Measurements from ENCODE around the gene SPRR5.

DNA sequence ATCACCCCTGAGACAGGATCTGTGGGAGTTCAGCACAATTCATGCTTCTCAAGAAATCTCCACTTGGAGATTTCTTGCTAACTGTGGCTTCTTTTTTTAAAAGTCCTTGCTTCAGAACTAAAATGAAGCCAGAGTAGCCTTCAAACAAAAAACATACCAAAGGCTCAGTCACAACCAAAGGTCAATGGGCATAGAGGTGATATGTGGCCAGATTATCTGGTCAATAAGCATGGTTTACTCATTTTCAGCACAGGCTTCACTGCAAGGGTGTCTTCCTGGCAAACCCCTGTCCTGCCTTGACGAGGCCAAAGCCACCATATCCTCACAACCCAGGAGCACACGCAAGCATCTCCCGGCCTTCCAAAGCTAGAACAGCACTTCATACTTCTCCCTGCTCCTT is 12.3 kb downstream of the SPRR5 start:
- TF ChIP-seq, protein P1, sequence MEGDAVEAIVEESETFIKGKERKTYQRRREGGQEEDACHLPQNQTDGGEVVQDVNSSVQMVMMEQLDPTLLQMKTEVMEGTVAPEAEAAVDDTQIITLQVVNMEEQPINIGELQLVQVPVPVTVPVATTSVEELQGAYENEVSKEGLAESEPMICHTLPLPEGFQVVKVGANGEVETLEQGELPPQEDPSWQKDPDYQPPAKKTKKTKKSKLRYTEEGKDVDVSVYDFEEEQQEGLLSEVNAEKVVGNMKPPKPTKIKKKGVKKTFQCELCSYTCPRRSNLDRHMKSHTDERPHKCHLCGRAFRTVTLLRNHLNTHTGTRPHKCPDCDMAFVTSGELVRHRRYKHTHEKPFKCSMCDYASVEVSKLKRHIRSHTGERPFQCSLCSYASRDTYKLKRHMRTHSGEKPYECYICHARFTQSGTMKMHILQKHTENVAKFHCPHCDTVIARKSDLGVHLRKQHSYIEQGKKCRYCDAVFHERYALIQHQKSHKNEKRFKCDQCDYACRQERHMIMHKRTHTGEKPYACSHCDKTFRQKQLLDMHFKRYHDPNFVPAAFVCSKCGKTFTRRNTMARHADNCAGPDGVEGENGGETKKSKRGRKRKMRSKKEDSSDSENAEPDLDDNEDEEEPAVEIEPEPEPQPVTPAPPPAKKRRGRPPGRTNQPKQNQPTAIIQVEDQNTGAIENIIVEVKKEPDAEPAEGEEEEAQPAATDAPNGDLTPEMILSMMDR (IDR thresholded peaks at IDR 0.05; ENCODE audit: low read depth, low read length) = no peak
- no peak for TF ChIP-seq EZH2phosphoT487 (IDR thresholded peaks at IDR 0.05; ENCODE audit: low read depth)
